Measurements from ENCODE around the gene GCSH. TPM values are rescaled to one million over a fixed set of nuclear protein-coding genes. Genes with fewer than 3 reads are reported as not detected.
A peak's percentile ranks its signal among the peaks of the same experiment; 100 is the strongest.

The GCSH gene
- total and polyA plus RNA-seq, 2 of the 13 experiments (the other 11 are each of a cell fraction or from before 2014, with no cell fraction given), result 35.9 to 103 TPM

- H3K9me3 ChIP-seq (ENCODE audit: low read length), result no peaks in the 10 kb centered on the region
- peaks cover 56% of the 10 kb centered on the region for H3K79me2 ChIP-seq (ENCODE audit: insufficient read depth, low read length)
- CTCF ChIA-PET (ENCODE audit: low intra/inter-chr PET ratio, low total read pairs), result no interaction called here
- H3K4me2 ChIP-seq (ENCODE audit: low read depth, low read length), result peak overlapping the region; percentile 78
- in situ Hi-C loops (cut with HindIII; ENCODE audit: extremely low pct_ligation_motif_present, low pct_unique_long_range_greater_than_20kb) (no loop called here), intact Hi-C loops (cut with micrococcal nuclease; ENCODE audit: unreplicated experiment) (loop anchor here (5.0 kb wide), 2 partner anchors 58 to 88 kb away; partner anchors contain the start of genes ATMIN, CENPN and CMC2)
- no peak for ATAC-seq
- no peak overlapping the region for H2AFZ ChIP-seq (ENCODE audit: low read length)
- peaks cover under 1 to 14% of the 10 kb centered on the region in 2 experiments; a peak in 4 of 5 replicates for H3K36me3 ChIP-seq (replicated peaks in 1 of 2; ENCODE audit: control insufficient read depth in 1 of 2, insufficient read depth in 2 of 2, low read length in 2 of 2)
- BruUV-seq (replicated peaks), result no TSS peak
- H3K4me1 ChIP-seq (ENCODE audit: insufficient read depth, low read length), result peaks cover 51% of the 10 kb centered on the region
- no peak for FAIRE-seq
- peak overlapping the region; percentile 88 for H3K27ac ChIP-seq (ENCODE audit: extremely low read length, insufficient read depth, low read length)
- H3K4me3 ChIP-seq (replicated peaks in 1 of 3; ENCODE audit: insufficient read depth in 1 of 3, low read depth in 2 of 3, low read length in 3 of 3), result peak overlapping the region; percentile 75 to 86 (median 83)
- POLR2A ChIA-PET, result interaction anchor here (1.1 to 1.7 kb wide), 2 partner anchors 10 to 18 kb away, joined by 4 to 13 read pairs; partner anchors contain the start of gene C16orf46
- peak overlapping the region; percentile 85 for H3K9ac ChIP-seq (ENCODE audit: insufficient read depth, low read depth, low read length)
- H3K27me3 ChIP-seq (ENCODE audit: control insufficient read depth in 1 of 2, insufficient read depth in 2 of 2, low read length in 2 of 2), result no peaks in the 10 kb centered on the region; a peak in 1 of 5 replicates
- H4K20me1 ChIP-seq (ENCODE audit: insufficient read depth, low read length), result no peaks in the 10 kb centered on the region; the same call in 1 of the 2 replicates
- 52% methylated on average over 21 of the region's 21 CpGs for WGBS (ENCODE audit: low lambda C conversion rate)
- DNase-seq (ENCODE audit: low spot score), result no peak
- TF ChIP-seq SNAI1 (CRISPR knock-in tag; IDR thresholded peaks at IDR 0.05; ENCODE audit: borderline replicate concordance), result no peak
- TF ChIP-seq ZBTB38 (CRISPR knock-in tag; IDR thresholded peaks at IDR 0.05), result peak; percentile 95
- no peak for TF ChIP-seq NFYB (CRISPR knock-in tag; IDR thresholded peaks at IDR 0.05)
- TF ChIP-seq CENPX (CRISPR knock-in tag; IDR thresholded peaks at IDR 0.05), result no peak
- no peak for TF ChIP-seq GATAD1 (CRISPR knock-in tag; IDR thresholded peaks at IDR 0.05)
- TF ChIP-seq, protein P1, sequence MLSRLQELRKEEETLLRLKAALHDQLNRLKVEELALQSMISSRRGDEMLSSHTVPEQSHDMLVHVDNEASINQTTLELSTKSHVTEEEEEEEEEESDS (CRISPR knock-in tag; IDR thresholded peaks at IDR 0.05; ENCODE audit: borderline replicate concordance), result 0 out of 2 replicates have a peak, but pooled peaks have one; percentile 36
- TF ChIP-seq MAFK (conservative IDR thresholded peaks at IDR 0.05 in 1 of 2, IDR thresholded peaks at IDR 0.05 in 1 of 2; ENCODE audit: low read length in 2 of 2), result peak; percentile 88 to 94
- TF ChIP-seq MBNL3 (CRISPR knock-in tag; conservative IDR thresholded peaks at IDR 0.05), result no peak
- peak; percentile 88 for TF ChIP-seq MAFF (IDR thresholded peaks at IDR 0.05; ENCODE audit: low read depth, low read length)
- no peak for TF ChIP-seq SATB2 (CRISPR knock-in tag; IDR thresholded peaks at IDR 0.05)
- no peak for TF ChIP-seq ZNF253 (CRISPR knock-in tag; IDR thresholded peaks at IDR 0.05; ENCODE audit: borderline replicate concordance)
- no peak for TF ChIP-seq ZNF879 (CRISPR knock-in tag; IDR thresholded peaks at IDR 0.05)
- no peak for TF ChIP-seq JUN (CRISPR knock-in tag; IDR thresholded peaks at IDR 0.05)
- TF ChIP-seq ARNT2 (CRISPR knock-in tag; IDR thresholded peaks at IDR 0.05; ENCODE audit: low read depth), result no peak
- no peak for TF ChIP-seq ISX (CRISPR knock-in tag; conservative IDR thresholded peaks at IDR 0.05)
- TF ChIP-seq ZBTB33 (CRISPR knock-in tag; IDR thresholded peaks at IDR 0.05), result 0 out of 2 replicates have a peak, but pooled peaks have one; percentile 42
- no peak for TF ChIP-seq ZNF10 (CRISPR knock-in tag; IDR thresholded peaks at IDR 0.05; ENCODE audit: borderline replicate concordance, low read depth)
- TF ChIP-seq CEBPB (IDR thresholded peaks at IDR 0.05; ENCODE audit: borderline replicate concordance, low read depth, low read length), result no peak
Observed at GRCh38 chr16:81094771-81095251, 1.4 kb downstream of the GCSH start.
